HG03135 (cell line): ENCODE data around the gene CDH24.

Experiments
- ATAC-seq: cut with Tn5 transposase; IDR thresholded peaks from one replicate; pipeline ENCODE4 v1.9.1; 2021; ENCODE audit warnings: mild to moderate bottlenecking, moderate library complexity; ENCODE audit not compliant: unreplicated experiment

Gene CDH24, protein sequence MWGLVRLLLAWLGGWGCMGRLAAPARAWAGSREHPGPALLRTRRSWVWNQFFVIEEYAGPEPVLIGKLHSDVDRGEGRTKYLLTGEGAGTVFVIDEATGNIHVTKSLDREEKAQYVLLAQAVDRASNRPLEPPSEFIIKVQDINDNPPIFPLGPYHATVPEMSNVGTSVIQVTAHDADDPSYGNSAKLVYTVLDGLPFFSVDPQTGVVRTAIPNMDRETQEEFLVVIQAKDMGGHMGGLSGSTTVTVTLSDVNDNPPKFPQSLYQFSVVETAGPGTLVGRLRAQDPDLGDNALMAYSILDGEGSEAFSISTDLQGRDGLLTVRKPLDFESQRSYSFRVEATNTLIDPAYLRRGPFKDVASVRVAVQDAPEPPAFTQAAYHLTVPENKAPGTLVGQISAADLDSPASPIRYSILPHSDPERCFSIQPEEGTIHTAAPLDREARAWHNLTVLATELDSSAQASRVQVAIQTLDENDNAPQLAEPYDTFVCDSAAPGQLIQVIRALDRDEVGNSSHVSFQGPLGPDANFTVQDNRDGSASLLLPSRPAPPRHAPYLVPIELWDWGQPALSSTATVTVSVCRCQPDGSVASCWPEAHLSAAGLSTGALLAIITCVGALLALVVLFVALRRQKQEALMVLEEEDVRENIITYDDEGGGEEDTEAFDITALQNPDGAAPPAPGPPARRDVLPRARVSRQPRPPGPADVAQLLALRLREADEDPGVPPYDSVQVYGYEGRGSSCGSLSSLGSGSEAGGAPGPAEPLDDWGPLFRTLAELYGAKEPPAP

DNA sequence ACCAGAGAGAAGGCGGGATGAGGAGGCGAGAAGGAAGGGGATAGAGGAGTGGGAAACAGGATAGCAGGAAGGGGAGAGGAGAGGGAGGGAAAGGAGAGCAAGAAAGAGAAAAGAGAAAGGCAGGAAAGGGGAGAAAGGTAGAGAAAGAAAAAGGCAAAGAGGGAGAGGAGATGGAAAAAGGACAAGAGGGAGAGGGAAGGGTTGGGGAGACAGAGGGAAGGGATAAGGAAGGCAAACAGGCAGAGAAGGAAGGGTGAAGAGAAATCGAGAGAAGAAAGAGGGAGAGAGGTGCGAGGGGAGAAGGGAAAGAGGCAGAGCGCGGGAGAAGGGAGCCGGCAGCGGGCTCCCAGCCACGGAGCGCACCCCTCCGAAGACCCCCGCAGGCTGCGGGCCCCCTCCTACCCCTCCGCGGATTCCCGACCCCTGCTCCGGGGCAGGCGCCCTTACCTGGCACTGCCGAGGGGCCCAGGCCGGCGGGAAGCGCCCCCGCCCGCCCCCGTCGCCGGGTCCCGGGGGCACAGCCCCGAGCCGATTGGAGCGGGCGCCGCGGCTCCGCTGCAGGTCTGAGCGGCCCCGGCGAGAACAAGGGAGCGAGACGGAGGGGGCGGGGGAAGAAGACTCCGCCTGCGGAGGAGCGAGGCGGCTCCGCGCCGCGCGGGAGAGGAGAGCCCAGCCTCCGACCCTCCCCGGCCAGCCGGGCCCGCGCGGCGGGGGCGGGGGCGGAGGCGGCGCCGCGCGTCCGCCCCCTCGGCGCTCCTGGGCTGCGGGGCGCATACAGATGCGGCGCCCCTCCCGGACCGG, at the start of gene CDH24:
Gene CDH24, minus strand, starts transcription at position 565 of the 801 bp plus-strand sequence. CDS start 1,787 bp downstream, outside the sequence.
- ATAC-seq: peak; percentile 42

DNA sequence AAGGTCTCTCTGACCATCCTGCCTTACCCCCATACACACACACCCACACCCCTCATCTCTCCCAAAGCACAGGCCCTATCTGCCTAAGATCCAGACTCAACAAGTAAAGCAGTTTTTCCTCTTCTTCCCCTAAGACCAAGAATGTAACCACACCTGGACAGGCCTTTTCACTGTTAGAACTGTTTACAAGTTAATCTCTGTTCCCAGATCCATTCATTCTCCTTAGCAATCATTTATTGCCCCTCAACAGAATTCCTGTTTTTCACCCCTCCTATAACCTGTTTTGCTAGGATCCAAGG, 49.4 kb upstream of the CDH24 start:
- no peak for ATAC-seq

DNA sequence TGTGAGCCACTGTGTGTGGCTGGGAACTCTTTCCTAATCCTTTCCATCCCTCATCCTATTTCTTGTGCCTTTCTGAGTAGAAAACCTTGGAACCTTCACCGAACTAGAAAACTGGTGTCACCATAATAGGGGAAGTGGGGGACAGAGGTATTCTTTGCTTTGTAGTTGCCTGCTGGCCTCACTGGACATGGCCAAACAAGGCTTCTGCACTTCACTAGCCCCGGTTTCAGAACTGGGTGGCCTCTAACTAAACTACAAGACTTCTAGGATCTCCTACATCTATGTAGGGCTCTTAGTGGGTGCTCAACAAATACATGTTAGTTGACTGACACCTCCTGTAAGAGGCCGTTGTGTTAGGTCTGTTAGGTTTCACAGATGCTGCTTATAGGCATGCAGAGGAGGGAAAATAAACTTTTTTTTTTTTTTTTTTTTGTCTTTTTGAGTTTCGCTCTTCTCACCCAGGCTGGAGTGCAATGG, 48.1 kb upstream of the CDH24 start:
- no peak for ATAC-seq

DNA sequence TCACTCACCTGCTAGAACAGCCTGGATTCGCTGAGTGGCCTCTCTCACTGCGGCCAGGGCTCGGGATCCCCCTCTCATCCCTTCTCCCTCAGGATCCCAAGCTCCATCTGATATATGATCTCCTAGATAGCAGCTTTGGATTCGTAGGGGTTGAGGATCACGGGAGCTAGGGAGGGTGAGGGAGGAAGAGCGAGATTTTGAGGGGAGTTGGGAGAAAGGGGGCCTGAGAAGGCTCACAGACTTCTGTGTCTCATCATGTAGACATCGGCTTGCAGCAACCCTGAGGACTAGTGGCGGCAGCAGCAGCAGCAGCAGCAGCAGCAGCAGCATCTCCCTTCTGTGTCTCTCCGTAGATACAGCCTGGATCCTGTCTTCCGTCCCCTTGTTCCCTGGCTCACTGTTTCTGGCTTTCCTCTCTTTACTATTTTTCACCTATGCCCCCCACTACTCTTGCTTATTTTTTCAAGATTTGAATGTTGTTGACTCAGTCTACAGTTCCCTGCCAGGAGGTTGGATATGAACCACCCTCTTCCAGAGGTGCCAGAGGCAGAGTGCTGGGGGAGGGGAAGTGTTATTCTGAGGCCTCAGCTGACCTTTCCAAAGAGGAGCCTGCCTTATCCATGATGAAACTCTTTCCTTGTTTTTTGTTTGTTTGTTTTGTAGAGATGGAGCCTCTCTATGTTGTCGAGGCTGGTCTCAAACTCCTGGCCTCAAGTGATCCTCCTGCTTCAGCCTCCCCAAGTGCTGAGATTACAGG, 47.4 kb upstream of the CDH24 start, which contains the start of gene CIROP:
Gene CIROP, minus strand, starts transcription at position 399 of the 757 bp plus-strand sequence. Its CDS starts 69 bp downstream, at position 330.
- ATAC-seq: no peak

DNA sequence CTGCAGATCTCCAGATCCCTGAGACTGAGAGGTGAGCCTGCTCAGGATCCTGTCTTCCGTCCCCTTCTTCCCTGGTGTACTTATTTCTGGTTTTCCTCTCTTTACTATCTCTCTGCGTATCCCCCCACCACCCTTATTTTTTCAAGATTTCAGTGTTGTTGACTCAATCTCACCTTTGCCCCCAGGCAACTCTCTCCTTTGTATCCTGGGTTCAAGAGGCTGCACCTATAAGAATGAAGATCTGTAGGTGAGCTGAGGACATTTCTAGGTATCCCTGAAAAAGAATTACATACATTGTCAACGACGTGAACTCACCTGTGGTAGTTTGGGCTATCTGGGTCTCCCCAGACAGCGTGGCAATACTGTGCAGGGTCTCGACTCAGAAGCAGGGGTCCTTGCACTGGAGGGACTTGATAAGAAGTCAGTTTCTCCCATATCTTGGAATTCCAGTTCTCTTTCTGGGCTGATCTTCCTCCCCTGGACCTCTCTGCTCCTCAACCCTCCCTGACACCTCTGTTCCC, 46.8 kb upstream of the CDH24 start:
- ATAC-seq: no peak

DNA sequence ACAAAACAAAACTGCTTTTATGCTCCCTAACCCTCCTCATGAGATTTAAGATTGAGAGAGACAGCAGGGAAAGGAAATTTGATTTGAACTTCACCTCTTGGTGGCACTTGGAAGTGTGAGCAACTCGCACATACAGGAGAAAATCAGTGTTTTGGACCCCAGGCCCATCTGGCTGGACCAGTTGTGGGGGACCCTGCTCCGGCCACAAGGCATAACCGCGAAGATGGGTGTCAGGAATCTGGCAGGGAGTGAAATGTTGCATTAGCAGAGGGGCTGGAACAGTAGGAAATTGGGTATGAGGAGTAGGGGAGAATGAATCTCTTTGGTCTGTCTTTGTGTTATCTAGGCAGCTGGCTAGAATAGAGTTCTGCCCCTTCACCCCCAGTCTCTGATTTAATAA, 46.3 kb upstream of the CDH24 start:
- no peak for ATAC-seq

DNA sequence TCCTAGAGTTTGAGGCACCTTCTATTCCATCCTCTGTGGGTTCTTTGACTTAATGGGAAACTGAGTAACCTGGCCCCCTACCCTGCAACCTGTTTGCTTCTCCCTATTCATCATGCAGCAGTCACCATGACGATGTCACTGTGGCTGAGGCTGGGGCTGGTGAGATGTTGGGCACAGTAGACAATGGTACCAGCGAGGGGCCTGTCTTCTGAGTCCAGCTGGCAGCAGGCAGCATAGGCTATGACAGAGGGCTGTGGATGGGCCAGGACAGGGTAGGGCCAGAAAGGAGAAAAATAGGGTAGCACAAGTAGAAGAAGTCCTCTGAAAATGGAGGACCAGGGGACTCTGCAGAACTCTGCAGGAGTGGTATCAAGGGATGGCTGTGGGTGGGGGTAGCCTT, 45.5 kb upstream of the CDH24 start:
- ATAC-seq: no peak

DNA sequence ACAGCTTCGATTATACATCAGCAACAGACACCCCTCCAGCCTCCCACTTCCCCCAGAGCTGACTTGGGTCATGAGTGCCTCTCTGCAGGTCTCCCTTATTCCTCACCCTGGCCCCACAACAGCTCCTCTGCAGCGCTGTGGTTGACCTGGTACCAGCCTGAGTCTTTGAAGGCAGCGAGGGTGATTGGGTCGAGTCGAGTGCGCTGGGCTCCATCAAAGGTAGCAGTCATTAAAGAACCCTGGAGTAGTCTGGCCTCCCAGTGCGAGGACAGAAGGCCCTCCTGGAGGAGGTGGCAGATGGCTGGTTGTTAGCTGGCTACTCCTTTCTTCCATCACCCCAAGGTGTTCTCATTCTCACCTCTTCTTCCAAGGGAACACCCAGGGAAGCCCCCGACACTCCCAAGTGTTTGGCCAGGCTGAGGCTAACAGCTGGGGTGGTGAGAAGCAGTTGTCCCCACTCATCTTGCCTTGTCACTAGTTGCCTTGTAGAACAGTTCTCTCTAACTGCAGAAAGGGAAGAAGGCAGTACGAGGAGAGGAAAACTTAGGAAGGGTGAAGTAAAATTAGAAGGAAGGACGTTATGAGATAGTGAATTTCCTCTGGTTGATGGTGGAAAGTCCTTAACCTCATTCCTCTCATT, 44.8 kb upstream of the CDH24 start:
- ATAC-seq: no peak

DNA sequence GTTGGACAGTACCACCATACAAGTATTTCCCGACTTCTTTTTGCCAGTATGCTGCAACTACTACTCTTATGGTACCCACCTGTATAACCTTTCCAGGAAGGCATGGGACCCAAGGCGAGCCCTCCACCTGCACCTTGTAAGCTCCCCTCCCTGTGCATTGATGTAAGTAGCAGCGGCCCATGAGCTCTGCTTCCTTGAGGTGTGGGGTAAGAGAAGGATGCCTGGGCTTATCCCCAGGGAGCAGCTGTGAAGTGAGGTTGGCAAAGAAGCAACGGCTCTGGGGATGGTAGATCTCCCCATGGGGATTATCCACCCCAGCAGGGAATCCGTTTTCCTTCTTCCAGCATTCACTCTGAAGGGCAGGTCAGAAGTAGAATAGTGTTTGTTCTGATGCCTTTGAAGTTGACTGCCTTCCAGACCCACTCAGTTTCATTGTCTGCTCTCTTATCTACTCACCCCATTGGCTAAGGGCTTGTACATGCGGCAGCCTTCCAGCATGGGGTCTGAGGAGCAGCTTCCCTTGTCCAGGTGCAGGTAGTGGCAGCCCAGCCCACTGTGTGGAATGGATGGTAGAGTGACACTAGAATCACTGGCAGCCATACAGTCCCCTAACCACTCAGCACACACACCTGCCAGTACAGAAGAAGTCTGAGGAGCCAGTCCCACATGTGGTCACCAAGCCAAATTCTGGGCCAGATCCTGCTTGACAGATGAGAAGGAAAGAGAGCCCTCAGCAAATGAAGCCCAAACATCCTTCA, 44.1 kb upstream of the CDH24 start:
- ATAC-seq: no peak

DNA sequence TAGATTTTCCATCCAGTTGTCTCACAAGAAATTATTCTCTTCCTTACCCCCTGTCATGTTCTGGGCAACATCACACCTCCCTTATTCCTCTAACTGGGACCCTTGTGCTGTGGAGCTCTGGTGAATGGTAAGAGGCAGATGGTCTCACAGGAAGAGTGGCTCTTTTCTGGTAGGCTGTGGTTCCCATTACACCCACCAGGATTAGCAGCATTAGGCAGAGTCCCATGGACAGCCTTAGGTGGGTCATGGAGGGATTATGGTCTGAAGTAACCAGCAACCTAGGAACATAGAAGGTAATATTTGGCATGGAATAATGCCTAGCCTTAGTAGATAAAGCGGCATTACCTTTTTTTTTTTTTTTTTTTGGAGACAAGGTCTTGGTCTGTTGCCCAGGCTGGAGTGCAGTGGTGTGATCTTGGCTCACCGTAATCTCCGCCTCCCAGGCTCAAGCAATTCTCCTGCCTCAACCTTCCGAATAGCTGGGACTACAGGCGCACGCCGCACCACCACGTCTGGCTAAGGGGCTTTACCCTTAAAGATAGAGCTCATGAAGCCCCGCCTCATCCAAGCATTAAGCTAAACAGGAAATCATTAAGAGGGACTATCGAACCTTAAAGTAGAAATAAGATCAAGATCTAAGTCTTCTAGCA, 42.0 kb upstream of the CDH24 start:
- no peak for ATAC-seq

DNA sequence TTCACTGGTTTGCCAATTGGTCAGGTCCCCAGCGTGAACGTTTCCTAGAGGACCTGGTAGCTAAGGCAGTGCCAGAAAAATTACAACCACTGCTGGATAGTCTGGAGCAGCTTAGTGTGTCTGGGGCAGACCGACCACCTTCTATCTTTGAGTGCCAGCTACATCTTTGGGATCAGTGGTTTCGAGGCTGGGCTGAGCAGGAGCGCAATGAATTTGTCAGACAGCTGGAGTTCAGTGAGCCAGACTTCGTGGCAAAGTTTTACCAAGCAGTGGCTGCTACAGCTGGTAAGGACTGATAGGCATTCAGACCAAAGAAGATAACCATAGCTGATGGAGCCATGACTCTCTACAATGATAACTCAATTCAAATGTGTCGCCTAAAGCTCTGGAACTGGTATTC, 40.5 kb upstream of the CDH24 start:
- ATAC-seq: no peak

DNA sequence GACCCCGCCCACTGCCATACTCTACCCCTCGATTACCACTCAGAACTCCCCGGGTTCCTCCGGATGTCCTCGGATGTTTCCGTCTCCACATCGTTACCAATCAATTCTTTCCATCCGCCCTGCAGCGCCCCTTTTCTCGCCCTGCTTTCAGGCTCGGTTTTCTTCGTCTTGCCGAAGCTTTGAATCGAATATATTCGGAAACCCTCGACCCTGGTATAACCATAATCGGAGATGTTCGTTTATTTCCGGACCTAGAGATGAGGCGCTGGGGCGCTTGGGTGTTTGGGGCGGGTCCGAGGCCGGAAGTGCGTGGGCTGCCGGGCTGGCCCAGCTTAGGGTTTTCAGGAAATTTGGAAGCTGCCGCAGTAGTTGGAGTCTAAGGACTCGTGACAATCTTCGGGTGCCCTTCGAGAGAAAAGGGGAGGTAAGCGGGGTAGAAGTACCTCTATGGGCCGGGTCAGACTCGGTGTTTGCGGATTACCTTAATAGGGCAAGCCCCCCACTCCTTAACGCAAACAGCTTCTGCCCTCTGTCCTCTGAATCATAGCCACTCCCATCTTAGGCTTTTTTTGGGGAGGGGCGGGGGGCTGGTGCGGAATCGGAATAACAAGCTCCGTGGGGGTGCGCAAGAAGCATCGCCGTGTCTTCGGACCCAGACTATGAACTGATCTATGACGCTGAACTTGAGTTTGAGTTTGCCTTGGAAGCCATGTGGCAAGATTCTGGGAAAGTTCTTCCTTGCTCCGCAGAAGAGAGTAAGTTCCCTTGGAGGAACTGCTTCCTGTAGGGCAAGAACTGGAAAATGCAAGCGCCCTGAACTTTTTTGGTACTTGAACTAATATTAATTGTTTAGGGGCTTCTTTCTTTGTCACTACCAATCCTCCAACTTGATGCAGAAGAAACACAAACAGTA, 38.1 kb upstream of the CDH24 start, which contains the start of gene C14orf119:
Gene C14orf119, plus strand, starts transcription at position 310 of the 913 bp plus-strand sequence. CDS start 2,154 bp downstream, outside the sequence.
- ATAC-seq: peak; percentile 93

DNA sequence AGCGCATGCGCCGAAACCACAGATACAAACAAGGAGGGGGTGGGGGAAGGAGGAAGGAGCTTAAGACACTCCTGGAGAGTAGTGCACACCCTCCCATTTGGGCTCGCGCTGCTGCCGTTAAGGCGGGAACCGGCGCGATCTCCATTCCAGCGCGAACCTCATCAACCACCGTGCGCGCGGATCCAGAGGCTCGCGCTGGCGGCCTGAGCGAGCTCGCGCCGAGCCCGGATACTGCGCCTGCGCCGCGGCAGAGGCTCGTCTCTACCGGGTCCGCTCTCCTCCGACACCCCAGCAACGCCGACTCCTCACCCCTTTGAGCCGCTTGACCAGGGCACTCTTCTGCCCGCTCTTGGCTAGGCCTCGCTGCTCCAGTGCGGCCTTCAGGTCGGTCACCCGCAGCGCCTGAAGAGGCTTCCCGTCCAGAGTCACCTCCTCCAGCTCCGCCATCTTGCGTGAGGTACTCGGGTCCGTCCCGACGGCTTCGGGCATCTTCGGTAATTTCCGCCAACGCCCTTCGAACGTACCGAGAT, 37.4 kb upstream of the CDH24 start, which contains the start of gene ACIN1:
Gene ACIN1, minus strand, starts transcription at position 471 of the 530 bp plus-strand sequence. Its CDS starts 24 bp downstream, at position 447.
- ATAC-seq: peak; percentile 39

DNA sequence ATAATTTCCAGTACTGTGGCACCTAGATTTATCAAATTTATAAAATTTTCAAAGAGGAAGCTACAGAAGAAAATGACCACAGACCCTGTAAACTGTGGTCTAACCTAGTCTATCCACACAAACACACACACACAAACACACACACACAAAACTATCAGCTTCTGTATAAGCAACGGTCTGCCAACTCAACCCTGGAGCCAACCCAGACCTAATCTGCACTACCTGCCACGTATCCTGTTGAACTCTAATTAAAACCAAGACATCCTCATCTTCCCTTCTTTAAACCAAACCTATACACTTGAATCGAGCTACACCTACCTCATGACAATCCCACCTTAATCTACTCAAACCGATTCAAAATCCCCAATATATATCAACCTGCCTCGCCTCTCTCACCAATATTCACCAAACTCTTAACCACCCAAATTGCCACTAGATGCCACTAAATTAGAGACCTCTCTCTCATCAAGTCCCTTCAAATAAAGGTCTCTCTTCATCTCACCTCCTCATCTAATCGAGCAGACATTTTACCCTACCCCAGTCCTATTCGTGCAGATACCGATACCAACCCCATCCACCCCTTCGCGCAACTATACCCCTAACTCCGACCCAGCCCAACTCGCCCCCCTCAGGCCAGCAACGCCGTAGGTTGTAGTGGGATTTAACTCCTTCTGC, 36.8 kb upstream of the CDH24 start:
- ATAC-seq: no peak

DNA sequence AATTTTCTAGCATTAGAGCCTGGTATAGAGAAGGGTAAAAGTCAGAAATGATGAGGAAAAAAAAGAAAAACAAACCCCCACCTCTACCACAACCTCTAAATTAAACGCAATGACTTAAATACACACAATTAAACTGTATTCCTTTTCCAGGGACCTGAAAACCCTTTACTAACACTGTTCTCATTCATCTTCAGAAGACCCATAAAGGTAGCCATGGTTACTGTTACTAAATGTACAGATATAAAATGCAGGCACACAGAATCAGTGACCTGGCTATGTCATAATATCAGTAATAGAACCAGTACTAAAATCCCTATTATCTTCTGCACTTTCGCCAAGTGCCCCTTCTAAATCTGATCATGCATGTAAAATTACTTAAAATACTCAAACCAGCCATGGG, 36.2 kb upstream of the CDH24 start:
- ATAC-seq: no peak

DNA sequence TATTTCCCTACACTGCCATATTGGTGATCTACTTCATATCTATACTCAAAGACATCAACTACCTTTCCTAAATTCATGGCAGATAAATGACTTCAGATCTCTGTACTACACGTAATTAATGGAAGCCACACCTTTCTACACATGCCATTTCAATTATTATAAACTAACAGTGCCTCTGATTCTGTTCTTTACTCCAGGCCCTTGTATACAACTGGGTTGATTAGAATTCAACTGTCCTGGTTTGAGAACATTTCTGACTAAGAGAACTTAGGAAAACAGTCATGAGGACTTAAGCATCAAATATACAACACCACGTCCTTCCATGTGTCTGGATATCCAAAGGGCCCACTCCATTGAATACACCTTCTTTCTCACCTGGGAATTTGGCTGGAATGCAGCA, 35.8 kb upstream of the CDH24 start:
- ATAC-seq: no peak
